Stimulated activated CD8-positive, alpha-beta memory T cell treated with anti-CD3 and anti-CD28 coated beads, Interleukin-4, amount 100 ng/mL, for 1 hour (primary cell): ENCODE data around the gene NOX1.

ENCODE experiments used
- DNase-seq, 2 donors: peaks; one replicate each; pipeline ENCODE4 v3.0.0-alpha.2; 2020; ENCODE audit warnings: low read depth in 2 of 2, low spot score in 1 of 2

NOX1 gene

GRCh38 chrX:100874325-100874724, at the start of gene NOX1:
TSS of gene NOX1 (minus strand) at chrX:100874359. CDS start at chrX:100874139, 220 bp downstream.
- DNase-seq: no peak

- DNase-seq: no peak
Observed at GRCh38 chrX:100915562-100915961, 41.4 kb upstream of the NOX1 start.

GRCh38 chrX:100913111-100913510, 39.0 kb upstream of the NOX1 start:
- no peak for DNase-seq

DNA sequence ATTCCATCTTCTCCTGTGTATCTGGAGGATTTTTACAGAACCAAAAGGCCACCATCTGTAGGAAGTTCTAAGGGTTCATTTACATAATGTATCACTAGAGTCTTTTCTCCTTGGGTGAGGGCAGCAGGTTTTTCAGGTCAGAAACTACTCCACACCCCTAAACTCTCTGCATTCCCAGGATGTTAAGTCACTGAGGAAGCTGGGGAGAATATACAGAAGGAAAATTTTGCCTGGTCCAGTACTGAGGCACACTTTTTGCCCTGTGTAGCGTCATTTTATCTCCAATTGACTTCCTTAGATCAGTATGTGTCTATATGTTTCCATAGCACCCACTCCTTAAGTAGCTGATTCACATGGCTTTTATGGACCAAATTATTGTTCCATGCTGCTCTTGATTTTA, 37.6 kb upstream of the NOX1 start:
- no peak for DNase-seq

DNA sequence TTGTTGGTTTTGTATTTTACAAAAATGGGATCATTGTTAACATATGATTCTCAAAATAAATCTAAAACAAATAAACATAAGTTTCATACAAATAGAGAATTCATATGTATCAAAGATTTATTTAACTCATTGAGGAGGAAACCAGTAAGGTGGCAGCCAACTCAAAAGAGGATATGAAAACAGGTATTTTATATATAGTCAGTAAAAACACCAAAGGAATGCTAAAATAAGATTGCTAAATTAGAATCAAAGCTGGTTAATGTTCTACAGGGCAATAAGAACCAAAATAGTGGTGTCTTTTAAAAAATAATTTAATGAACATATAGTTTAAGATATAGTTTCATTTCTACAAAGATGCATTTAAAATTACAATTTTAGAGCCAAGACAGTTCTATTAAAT, 31.5 kb upstream of the NOX1 start:
- DNase-seq: no peak

GRCh38 chrX:100904433-100904832, 30.3 kb upstream of the NOX1 start:
- DNase-seq: no peak

DNA sequence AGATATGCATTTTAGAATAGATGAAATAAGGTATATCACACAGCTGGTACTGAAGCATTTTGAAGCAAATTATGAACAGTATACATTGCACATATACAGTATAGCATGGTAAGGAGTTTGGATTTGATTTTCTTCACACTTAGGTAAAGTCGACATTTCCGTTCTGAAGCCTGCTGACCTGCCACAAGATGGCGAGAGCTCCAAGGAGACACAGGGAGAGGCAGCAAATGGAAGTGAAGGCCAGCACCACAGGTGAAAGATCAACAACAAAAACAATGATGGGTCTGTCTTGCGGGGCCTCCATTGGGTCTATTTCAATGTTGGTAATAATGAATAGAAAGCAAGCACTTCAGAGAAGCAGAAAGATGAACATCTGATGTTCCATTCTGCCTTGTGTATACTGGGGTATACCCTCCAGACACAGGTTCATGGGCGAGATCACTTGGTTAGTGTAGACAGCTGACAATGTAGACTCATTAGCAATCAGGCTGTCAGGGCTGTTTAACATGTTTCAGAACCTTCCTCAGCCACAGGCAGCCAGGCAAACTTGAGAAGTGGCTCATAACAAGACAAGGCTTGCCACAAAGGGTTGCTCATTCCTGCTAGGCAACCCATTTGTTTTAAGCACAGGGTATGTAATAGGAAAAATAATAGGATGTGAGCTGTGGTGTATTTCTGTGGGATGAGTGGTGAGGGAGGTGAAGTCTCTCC, 21.4 kb upstream of the NOX1 start:
- DNase-seq: no peak

DNA sequence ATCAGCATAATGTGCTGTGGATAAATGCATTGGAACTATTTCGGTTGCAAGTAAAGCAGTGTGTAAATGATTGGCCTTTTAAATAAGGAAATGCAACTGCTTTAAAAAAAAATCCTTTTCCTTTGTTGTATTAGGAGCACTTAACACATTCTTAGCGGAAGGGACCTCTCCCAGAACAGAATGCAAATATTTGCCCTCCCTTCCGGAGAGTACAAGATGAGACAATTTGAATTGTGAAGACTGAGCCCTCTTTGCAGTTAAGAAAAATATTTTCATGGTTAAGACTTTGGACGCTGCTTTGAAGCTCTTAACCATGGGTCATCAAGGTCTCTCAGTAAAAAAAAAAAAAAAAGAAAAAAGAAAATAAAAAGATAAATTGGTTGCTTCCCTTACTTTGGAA, 9.5 kb upstream of the NOX1 start:
- no peak for DNase-seq

GRCh38 chrX:100880368-100880767, 6.2 kb upstream of the NOX1 start:
- DNase-seq: no peak

GRCh38 chrX:100871594-100872560, 2.3 kb downstream of the NOX1 start:
- DNase-seq: no peak

- no peak for DNase-seq
Observed at GRCh38 chrX:100870527-100870926, 3.6 kb downstream of the NOX1 start.

GRCh38 chrX:100868273-100868672, 5.9 kb downstream of the NOX1 start:
- no peak for DNase-seq

DNA sequence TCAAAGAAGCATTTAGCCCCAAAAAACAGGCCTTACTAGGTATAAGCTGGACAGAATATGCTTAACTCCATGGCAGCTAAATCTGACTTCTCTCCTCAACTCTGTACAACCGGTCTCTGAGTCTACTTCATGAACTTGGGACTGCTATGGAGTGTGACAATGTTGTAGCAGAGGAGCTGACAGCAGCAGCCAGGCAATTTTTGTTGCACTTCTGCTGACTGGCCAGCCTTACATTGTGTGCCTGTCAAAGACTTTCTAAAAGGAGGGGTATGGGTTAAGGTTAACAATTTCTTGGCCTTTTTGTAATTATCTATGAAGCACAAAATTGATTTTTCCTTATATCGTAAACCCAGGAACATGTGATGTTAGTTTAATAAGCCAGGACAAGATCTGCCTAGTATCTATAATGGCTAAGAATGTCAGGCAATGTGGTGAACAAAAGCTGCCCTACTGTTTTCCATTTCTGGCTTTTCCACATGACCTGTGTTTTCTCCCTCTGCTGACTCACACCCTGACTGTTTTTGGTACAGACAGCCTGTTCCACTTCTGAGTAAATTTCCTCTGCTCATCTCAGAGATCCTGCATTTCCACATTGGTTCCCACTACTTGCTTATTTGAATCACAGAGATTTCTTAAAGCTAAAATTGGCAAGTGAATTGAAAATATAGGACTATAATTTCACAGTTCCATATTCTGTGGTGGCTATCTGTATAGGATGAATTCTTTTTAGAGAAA, 9.3 kb downstream of the NOX1 start:
- DNase-seq: no peak

DNA sequence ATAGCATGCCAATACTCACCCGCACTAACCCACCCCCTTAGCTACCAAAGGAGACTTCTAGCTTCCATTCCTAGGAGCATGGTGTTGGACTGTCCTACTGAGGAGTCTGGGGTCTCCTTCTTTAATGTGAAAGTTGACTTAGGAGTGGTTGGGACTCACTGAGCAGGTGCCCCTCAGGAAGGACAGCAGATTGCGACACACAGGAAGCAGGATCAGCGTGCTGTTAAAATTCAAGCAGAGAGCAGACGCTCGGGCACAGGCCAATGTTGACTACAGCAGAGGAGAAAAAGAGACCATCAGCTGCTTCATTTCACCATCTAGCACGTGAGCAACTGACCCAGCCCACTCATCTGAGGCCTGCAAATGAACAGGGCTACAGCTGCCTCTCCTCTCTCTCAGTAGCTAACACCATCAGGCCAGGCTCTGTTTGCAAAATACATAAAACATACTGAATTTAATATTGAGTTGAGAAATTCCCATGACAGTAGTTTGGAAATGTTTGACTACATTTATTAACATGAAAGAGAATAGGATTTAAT, 10.8 kb downstream of the NOX1 start:
- DNase-seq: no peak

DNA sequence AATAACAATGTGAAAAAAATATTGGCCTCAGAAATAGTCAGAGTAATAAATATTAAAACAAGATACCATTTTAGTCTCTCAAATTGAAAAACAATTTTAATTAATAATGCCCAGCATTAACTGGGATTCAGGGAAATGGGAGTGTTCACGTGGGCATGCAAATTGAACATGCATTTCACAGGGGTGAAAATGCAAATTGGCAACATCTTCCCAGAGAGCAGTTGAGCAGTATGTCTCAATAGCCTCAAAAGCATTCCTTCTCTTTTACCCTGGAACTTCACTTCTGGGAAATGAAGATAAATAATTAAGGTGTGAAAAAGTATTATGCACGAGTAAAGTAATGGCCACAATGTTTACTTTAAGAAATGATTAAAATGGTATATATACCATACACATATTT, 21.3 kb downstream of the NOX1 start:
- DNase-seq: no peak

- DNase-seq: no peak
Observed at GRCh38 chrX:100850317-100850716, 23.8 kb downstream of the NOX1 start.

DNA sequence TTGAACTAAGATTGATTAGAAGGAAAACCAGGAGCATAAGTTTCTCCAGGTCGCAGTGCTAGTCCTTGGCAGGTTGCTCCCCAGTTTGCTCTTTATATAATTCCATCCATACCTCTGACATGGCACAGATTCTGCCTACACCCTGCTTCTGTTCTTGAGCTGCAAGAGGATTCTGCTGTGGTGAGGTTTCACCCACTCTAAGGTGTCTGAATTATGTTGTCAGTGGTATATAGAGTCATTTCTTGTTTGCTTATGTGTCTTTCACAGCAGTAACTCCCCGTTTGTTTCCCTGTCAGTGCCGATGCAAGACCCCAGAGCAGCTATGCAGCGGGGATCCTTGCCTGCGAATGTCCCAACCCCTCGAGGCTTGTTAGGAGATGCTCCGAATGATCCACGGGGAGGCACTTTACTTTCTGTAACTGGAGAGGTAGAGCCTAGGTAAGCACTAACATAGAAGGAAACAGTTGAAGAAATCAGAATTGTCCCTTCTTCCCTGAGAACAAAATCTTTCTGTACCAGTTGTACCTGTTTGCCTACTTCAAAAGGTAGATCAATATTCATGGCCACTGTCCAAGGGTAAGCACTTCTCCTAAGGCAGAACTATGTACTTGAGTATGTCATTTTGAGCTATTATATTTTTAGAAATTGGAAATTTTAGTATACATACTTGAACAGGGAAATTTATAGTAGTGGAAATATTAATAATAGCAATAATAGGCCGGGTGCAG, 42.8 kb downstream of the NOX1 start:
- no peak for DNase-seq

- no peak for DNase-seq
Observed at GRCh38 chrX:100830547-100830946, 43.6 kb downstream of the NOX1 start.

DNA sequence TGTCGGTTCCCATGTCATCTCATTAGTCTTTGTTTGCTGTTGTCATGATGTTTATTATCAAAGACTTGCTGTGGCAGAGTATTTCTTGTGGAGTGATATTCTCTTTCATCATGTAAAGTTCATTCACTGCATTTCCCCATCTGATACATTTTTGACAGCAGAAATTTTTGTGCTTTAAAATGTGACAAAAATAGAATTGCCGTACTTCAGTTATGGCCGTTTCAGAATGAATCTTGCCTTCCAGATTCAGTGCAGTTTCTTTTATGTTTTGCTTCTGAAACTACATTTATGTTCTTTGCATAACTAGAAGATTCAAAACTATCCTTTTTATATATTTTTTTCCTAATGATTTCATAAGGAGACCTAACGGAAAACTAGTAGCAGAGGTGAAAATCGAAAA, 44.0 kb downstream of the NOX1 start:
- no peak for DNase-seq

DNA sequence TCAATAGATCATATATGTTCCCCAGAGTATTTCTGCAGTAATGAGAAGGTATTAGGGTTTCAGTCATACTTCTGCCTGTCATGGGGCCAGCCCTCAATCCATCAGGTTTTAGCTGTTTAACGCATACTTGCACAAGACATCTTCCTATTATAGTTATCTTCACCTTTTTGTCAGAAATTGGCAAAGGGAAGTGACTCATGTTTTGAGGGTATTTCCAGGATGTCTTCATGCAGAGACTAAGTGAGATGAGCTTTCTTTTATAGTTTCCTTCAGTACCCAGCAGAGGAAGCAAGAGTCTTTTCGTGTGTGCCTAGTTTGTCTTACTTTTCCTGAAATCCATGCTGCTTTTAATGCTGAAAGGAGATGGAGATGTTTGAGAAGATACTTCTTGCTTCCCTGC, 44.4 kb downstream of the NOX1 start:
- DNase-seq: no peak
